Thoracic aorta (tissue), 2 donors: Measurements from ENCODE around the gene FOSB. TPM values are rescaled to one million over a fixed set of nuclear protein-coding genes. Genes with fewer than 3 reads are reported as not detected.

Source experiments
- ATAC-seq: fragments of 150-250 bp; one replicate; pipeline ENCODE4 v1.8.0; 2017; ENCODE audit warnings: low read depth; ENCODE audit not compliant: insufficient number of reproducible peaks, low FRiP score
- DNase-seq: peaks from one replicate; pipeline ENCODE4 v3.0.0-alpha.2; 2020; ENCODE audit warnings: low spot score
- H3K27ac ChIP-seq, 2 donors: fragments of 200-600 bp; sonication (generic); 1 replicate in 1 of 2; 2 replicates in 1 of 2; pipeline ENCODE4 v1.5.1; 2016; ENCODE audit warnings: mild to moderate bottlenecking in 2 of 2, moderate library complexity in 2 of 2
- H3K27me3 ChIP-seq: fragments of 200-600 bp; sonication (generic); replicated peaks from 2 replicates; pipeline ENCODE4 v1.6.0; 2016; ENCODE audit warnings: mild to moderate bottlenecking; ENCODE audit not compliant: insufficient read depth
- H3K36me3 ChIP-seq: fragments of 200-600 bp; sonication (generic); one replicate; pipeline ENCODE4 v1.5.1; 2016
- H3K4me1 ChIP-seq, 2 donors: fragments of 200-600 bp; sonication (generic); 1 replicate in 1 of 2; 2 replicates in 1 of 2; pipeline versions ENCODE4 v1.5.1 to v1.6.0; 2016; ENCODE audit warnings: low read depth in 2 of 2, mild to moderate bottlenecking in 1 of 2; ENCODE audit not compliant: control insufficient read depth in 1 of 2
- H3K4me3 ChIP-seq: fragments of 200-600 bp; sonication (generic); 2 replicates; pipeline ENCODE4 v1.5.1; 2016; ENCODE audit warnings: mild to moderate bottlenecking
- H3K9me3 ChIP-seq: fragments of 200-600 bp; sonication (generic); 2 replicates; pipeline ENCODE4 v1.5.1; 2016
- CTCF ChIP-seq: fragments of 200-600 bp; sonication (generic); IDR thresholded peaks from one replicate; pipeline ENCODE4 v1.5.1; 2019; ENCODE audit warnings: antibody characterized with exemption
- total RNA-seq, 2 donors: library from RNA; depleted of rRNA; stranded (reverse); fragments of >200 nt; gene quantifications; one replicate each; pipeline versions ENCODE4 v1.1.0 to v1.2.3, GENCODE V29; 2016

The FOSB gene
- total RNA-seq, 2 donors from 2014 or later, result 126 to 587 TPM

- DNase-seq, result no peak
- Histone ChIP-seq H3K36me3 (no peaks in the 10 kb centered on the region), H3K4me1 (peaks cover 9 to 26% of the 10 kb centered on the region in 2 donors), H3K9me3 (no peaks in the 10 kb centered on the region), H3K27ac (peak overlapping the region; percentile 97), H3K27me3 (no peaks in the 10 kb centered on the region), H3K4me3 (peak overlapping the region; percentile 90)
- TF ChIP-seq CTCF, result no peak
- ATAC-seq, result no peak
Measured at GRCh38 chr19:45468159-45468651, 409 bp downstream of the FOSB start.

DNA sequence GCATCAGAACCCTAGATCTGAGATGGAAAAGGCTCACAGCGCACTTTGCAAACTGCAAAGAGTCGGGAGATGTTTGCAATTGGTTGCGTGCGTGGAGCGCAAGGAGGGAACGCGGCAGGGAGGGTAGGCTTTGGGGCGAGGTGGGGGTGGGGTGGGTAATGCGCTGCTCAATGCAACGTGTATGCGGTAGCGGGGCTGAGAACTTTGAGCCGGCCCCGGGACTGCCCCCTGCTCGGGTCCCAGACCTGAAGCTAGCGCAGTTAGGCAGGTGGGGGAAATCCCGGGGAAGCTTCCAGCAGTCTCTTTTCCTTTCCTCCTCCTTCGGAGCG is 971 bp downstream of the FOSB start:
- Histone ChIP-seq H3K27me3 (no peaks in the 10 kb centered on the region), H3K4me1 (peaks cover 9 to 26% of the 10 kb centered on the region in 2 donors), H3K36me3 (no peaks in the 10 kb centered on the region), H3K27ac (peak overlapping the region; percentile 97), H3K4me3 (peak overlapping the region; percentile 90), H3K9me3 (no peaks in the 10 kb centered on the region)
- ATAC-seq (no peak), DNase-seq (no peak)
- TF ChIP-seq CTCF, result no peak

DNA sequence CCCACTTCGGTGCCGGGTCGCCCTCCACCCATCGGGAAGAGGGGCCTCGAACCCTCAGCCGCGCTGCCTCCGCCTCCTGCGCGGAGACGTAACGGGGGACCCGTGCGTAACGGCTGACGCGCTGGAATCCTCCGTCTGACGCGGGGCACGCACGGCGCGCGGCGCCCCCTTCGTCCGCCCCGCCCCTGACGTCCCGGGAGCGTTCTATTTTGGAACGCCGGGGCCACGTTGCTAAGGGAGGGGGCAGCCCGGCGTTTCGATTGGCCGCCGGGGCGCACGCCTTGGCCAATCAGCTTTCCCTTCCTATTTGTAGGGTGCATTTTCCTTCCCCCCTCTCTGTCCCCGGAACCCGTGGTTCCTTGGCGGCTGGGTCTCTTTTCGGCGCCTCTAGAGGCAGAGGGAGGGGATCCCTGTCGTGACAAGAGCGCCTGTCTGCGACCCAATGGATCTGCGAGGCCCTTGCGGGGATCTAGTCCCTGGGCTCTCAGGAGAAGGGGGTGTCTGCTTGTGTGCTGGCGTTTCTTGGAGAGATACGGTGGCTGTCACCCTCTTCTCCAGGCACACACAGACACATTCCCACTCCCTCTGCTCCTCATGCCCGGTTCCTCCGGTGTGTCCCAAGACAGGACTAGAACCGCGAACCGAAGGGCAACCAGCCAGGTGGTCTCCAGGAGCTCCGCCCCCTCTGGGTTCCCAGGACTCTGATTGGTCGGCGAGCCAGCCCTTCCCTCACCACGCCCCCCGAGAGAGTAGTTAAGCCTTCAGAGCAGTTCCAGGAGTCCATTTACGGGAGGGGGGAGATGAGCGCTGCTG is 1.5 kb downstream of the FOSB start:
- ATAC-seq (peak; percentile 59), DNase-seq (peak; percentile 80)
- Histone ChIP-seq H3K4me3 (peak overlapping the region; percentile 90), H3K9me3 (no peaks in the 10 kb centered on the region), H3K27ac (peak overlapping the region; percentile 97), H3K36me3 (no peaks in the 10 kb centered on the region), H3K27me3 (no peaks in the 10 kb centered on the region), H3K4me1 (peaks cover 9 to 26% of the 10 kb centered on the region in 2 donors)
- TF ChIP-seq CTCF, result no peak

GRCh38 chr19:45469945-45470761 is 2.4 kb downstream of the FOSB start:
- H3K36me3 ChIP-seq, result no peaks in the 10 kb centered on the region
- TF ChIP-seq CTCF, result no peak
- ATAC-seq, result no peak
- peak overlapping the region; percentile 90 for H3K4me3 ChIP-seq
- DNase-seq, result no peak
- no peaks in the 10 kb centered on the region for H3K27me3 ChIP-seq
- peak overlapping the region; percentile 97 for H3K27ac ChIP-seq
- H3K9me3 ChIP-seq, result no peaks in the 10 kb centered on the region
- H3K4me1 ChIP-seq, result peaks cover 9 to 26% of the 10 kb centered on the region in 2 donors

- Histone ChIP-seq H3K4me3 (no peak overlapping the region), H3K9me3 (no peaks in the 10 kb centered on the region), H3K36me3 (no peaks in the 10 kb centered on the region), H3K27me3 (no peaks in the 10 kb centered on the region), H3K27ac (no peak overlapping the region), H3K4me1 (peaks cover 9 to 26% of the 10 kb centered on the region in 2 donors)
- TF ChIP-seq CTCF, result no peak
- DNase-seq (no peak), ATAC-seq (no peak)
Measured at GRCh38 chr19:45470762-45471081, 2.9 kb downstream of the FOSB start.
